ENCODE results near the gene PUM2. TPM values are rescaled to one million over a fixed set of nuclear protein-coding genes. Genes with fewer than 3 reads are reported as not detected.
"Not testable (repeated sequence)": the region's sequence is repeated elsewhere in the genome, so short reads cannot be mapped to it uniquely, and the experiment has no call there.

The PUM2 gene
- total and polyA plus RNA-seq, 4 donors: 27.4 to 145 (median 51.0) TPM

GRCh38 chr2:20378341-20378740, 27.7 kb upstream of the PUM2 start:
- Histone ChIP-seq H3K27ac (ENCODE audit: low read depth in 1 of 2, low read length in 1 of 2) (peak overlapping the region in 1 of 2 donors; percentile 1), H3K9me3 (ENCODE audit: control insufficient read depth in 4 of 4, insufficient read depth in 3 of 4, low read length in 3 of 4) (no peaks in the 10 kb centered on the region), H3K9ac (ENCODE audit: insufficient read depth in 1 of 2, low read length in 2 of 2) (peak overlapping the region in 1 of 2 donors; percentile 30), H3K36me3 (ENCODE audit: control insufficient read depth in 4 of 4, insufficient read depth in 4 of 4, low read length in 4 of 4) (no peaks in the 10 kb centered on the region), H3K4me3 (no peak overlapping the region), H3K4me1 (ENCODE audit: control insufficient read depth in 5 of 5, insufficient read depth in 5 of 5, low read length in 5 of 5) (peaks cover 0 to 43% (median 3%) of the 10 kb centered on the region in 5 donors), H3K27me3 (ENCODE audit: control insufficient read depth in 3 of 3, insufficient read depth in 3 of 3, low read length in 2 of 3) (no peaks in the 10 kb centered on the region)
- WGBS, 2 donors: 65 to 73% methylated on average over 8 of the region's 8 CpGs
- TF ChIP-seq CTCF (IDR thresholded peaks at IDR 0.05; ENCODE audit: control extremely low read depth, extremely low read depth): no peak
- no peak for DNase-seq
- no peak for ATAC-seq (ENCODE audit: insufficient read depth, low FRiP score)

- H3K27ac ChIP-seq (ENCODE audit: low read depth in 1 of 2, low read length in 1 of 2): peak overlapping the region in 1 of 2 donors; percentile 1
- 71 to 86% methylated on average over 4 of the region's 4 CpGs for WGBS, 2 donors
- peaks cover 0 to 43% (median 3%) of the 10 kb centered on the region in 5 donors for H3K4me1 ChIP-seq (ENCODE audit: control insufficient read depth in 5 of 5, insufficient read depth in 5 of 5, low read length in 5 of 5)
- ATAC-seq (ENCODE audit: insufficient read depth, low FRiP score) (no peak), DNase-seq (peak; percentile 55 to 98 (median 98))
- H3K9ac ChIP-seq (ENCODE audit: insufficient read depth in 1 of 2, low read length in 2 of 2): peak overlapping the region in 1 of 2 donors; percentile 30
- H3K4me3 ChIP-seq: no peak overlapping the region
- no peaks in the 10 kb centered on the region for H3K9me3 ChIP-seq (ENCODE audit: control insufficient read depth in 4 of 4, insufficient read depth in 3 of 4, low read length in 3 of 4)
- H3K27me3 ChIP-seq (ENCODE audit: control insufficient read depth in 3 of 3, insufficient read depth in 3 of 3, low read length in 2 of 3): no peaks in the 10 kb centered on the region
- no peak for TF ChIP-seq CTCF (IDR thresholded peaks at IDR 0.05; ENCODE audit: control extremely low read depth, extremely low read depth)
- H3K36me3 ChIP-seq (ENCODE audit: control insufficient read depth in 4 of 4, insufficient read depth in 4 of 4, low read length in 4 of 4): no peaks in the 10 kb centered on the region
Measured at GRCh38 chr2:20377741-20378140, 27.1 kb upstream of the PUM2 start.

- H3K4me3 ChIP-seq; H3K27ac ChIP-seq (ENCODE audit: low read depth in 1 of 2, low read length in 1 of 2); H3K9me3 ChIP-seq (ENCODE audit: control insufficient read depth in 4 of 4, insufficient read depth in 3 of 4, low read length in 3 of 4); DNase-seq; H3K9ac ChIP-seq (ENCODE audit: insufficient read depth in 1 of 2, low read length in 2 of 2); H3K36me3 ChIP-seq (ENCODE audit: control insufficient read depth in 4 of 4, insufficient read depth in 4 of 4, low read length in 4 of 4); H3K27me3 ChIP-seq (ENCODE audit: control insufficient read depth in 3 of 3, insufficient read depth in 3 of 3, low read length in 2 of 3); ATAC-seq (ENCODE audit: insufficient read depth, low FRiP score): not testable (repeated sequence)
- WGBS, 2 donors: 82 to 85% methylated on average over 12 of the region's 13 CpGs
- H3K4me1 ChIP-seq (ENCODE audit: control insufficient read depth in 5 of 5, insufficient read depth in 5 of 5, low read length in 5 of 5): peaks cover 0 to 39% (median 0%) of the 10 kb centered on the region in 5 donors
Measured at GRCh38 chr2:20374982-20375381, 24.3 kb upstream of the PUM2 start.

GRCh38 chr2:20372896-20373640, 22.4 kb upstream of the PUM2 start:
- WGBS, 2 donors: 60 to 73% methylated on average over 3 of the region's 3 CpGs
- Histone ChIP-seq H3K36me3 (ENCODE audit: control insufficient read depth in 4 of 4, insufficient read depth in 4 of 4, low read length in 4 of 4) (no peaks in the 10 kb centered on the region), H3K27ac (ENCODE audit: low read depth in 1 of 2, low read length in 1 of 2) (no peak overlapping the region), H3K9me3 (ENCODE audit: control insufficient read depth in 4 of 4, insufficient read depth in 3 of 4, low read length in 3 of 4) (no peaks in the 10 kb centered on the region), H3K4me1 (ENCODE audit: control insufficient read depth in 5 of 5, insufficient read depth in 5 of 5, low read length in 5 of 5) (peaks cover 0 to 24% (median 0%) of the 10 kb centered on the region in 5 donors), H3K4me3 (no peak overlapping the region), H3K27me3 (ENCODE audit: control insufficient read depth in 3 of 3, insufficient read depth in 3 of 3, low read length in 2 of 3) (no peaks in the 10 kb centered on the region), H3K9ac (ENCODE audit: insufficient read depth in 1 of 2, low read length in 2 of 2) (no peak overlapping the region)
- no peak for DNase-seq
- ATAC-seq (ENCODE audit: insufficient read depth, low FRiP score): no peak
- no peak for TF ChIP-seq CTCF (IDR thresholded peaks at IDR 0.05; ENCODE audit: control extremely low read depth, extremely low read depth)

All from lung (tissue), 12 donors.